ENCODE data around the gene FOXP1.

The FOXP1 gene

GRCh38 chr3:71456826-71457225 lies 126.7 kb downstream of the FOXP1 start:
- TF ChIP-seq CTCF (conservative IDR thresholded peaks at IDR 0.05) = no peak

GRCh38 chr3:71456156-71456555 lies 127.4 kb downstream of the FOXP1 start:
- peak overlapping the region; percentile 92 for H3K27ac ChIP-seq

More at GRCh38 chr3:71456826-71457225, 126.7 kb downstream of the FOXP1 start:
- peak overlapping the region; percentile 92; the same call in 1 of the 2 replicates for H3K27ac ChIP-seq

DNA sequence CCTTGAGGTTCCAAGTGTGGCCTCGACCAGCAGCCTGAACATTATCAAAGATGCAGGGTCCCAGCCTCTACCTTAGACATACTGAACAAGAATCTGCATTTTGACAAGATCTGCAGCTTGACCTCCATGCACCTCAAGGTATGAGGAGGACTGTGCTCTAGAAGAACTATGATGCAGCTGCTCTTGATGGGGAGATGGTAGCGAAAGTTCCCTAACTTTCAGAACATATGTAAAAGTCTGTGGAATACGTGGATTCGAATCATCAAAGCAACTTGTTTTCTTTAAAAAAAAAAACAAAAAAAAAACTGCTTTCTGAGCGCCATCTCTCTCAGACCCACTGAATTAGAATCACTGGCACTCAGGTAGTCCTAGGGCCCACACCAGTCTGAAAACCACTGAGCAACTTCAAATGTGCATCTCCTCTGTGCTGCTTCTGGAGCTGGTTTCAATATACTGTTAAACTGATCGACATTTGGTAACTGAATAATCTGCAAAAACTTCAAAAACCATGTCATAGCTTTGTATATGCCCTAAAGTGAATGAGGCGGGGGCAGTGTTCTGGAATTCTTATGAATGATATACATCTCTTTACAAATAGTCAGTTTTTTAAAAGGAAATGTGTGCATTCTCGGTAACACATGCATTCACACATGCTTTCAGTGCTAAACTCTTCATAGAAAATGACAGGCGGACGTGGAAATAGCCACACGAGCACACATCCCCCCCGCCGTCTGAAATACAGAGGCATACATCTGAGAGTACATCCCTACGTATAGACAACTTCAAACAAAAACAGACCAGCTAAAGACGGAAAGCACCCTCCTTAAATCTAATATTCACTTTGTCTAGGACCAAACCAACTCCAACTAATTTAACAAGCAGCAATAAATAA lies 128.8 kb downstream of the FOXP1 start:
- peak overlapping the region; percentile 92 for H3K27ac ChIP-seq
- TF ChIP-seq CTCF (conservative IDR thresholded peaks at IDR 0.05) = no peak

More at GRCh38 chr3:71456156-71456555, 127.4 kb downstream of the FOXP1 start:
- peak; percentile 13; the same call in 1 of the 2 replicates for TF ChIP-seq CTCF (conservative IDR thresholded peaks at IDR 0.05)

GRCh38 chr3:71453822-71454511 lies 129.6 kb downstream of the FOXP1 start:
- H3K27ac ChIP-seq = peak overlapping the region; percentile 92
- TF ChIP-seq CTCF (conservative IDR thresholded peaks at IDR 0.05) = no peak

GRCh38 chr3:71453319-71453718 lies 130.2 kb downstream of the FOXP1 start:
- peak overlapping the region; percentile 92 for H3K27ac ChIP-seq
- no peak for TF ChIP-seq CTCF (conservative IDR thresholded peaks at IDR 0.05)

DNA sequence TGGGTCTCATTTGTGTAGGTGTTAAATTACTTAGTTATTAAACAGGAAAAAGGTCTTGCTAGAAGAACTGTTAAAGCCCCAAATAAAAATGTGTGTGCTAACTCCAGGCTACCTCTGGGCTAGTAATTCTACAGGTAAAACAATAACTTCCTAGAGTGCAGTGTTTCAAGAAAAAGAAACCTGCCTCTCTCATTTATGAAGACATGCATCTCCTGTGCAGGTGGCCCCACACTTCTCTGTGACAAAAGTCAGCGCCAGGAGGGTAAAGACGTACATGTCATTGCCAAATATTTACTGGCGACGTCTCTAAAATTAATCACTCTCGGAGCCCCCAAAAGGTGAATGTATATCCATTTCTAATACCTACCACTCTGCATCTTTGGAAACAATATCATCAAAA lies 131.7 kb downstream of the FOXP1 start:
- H3K27ac ChIP-seq = peak overlapping the region; percentile 92
- TF ChIP-seq CTCF (conservative IDR thresholded peaks at IDR 0.05) = no peak

GRCh38 chr3:71451060-71451459 lies 132.5 kb downstream of the FOXP1 start:
- TF ChIP-seq CTCF (conservative IDR thresholded peaks at IDR 0.05) = no peak
- peak overlapping the region; percentile 92; the same call in 1 of the 2 replicates for H3K27ac ChIP-seq

Measured in VCaP (cell line).